Measurements from ENCODE around the gene DHFR2.

DNA sequence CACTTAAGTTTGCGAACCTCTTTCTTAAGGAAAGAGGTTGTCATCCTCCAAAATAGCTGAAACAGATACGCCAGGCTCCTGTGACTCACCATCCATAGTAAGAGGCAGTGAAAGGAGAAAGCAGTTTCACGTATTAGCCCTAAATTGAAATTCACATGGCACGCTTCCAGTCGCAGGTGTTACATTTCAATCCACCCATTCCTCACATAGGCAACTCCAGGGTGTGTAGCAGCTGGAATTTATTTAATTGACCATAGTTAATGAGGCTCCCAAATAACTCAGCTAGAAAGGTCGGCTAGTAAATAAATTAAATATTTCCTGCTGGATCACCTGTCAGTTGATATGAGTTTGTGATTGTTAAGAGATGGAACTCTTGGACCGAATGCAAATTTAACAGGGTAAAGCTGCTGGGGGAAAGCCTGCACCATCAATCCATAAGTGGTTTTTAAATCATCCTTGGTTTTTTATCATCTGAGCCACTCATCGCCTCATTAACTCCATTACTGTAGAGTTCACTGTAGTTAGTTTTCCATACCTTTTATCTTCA, 19.7 kb upstream of the DHFR2 start:
- TF ChIP-seq GATA2 (IDR thresholded peaks at IDR 0.05; ENCODE audit: low read depth, low read length), result no peak
- TF ChIP-seq GATA3 (IDR thresholded peaks at IDR 0.05; ENCODE audit: low read depth, low read length), result no peak

Measured in SH-SY5Y (cell line).